Mucosa of rectum (tissue), 2 donors: ENCODE measurements around the gene RAB17.

Experiments
- H3K27ac ChIP-seq, 2 donors: one replicate each; pipeline ENCODE4 v1.7.0; 2013; ENCODE audit warnings: inconsistent platforms in 2 of 2, low read depth in 2 of 2, low read length in 2 of 2
- H3K27me3 ChIP-seq, 2 donors: one replicate each; pipeline ENCODE4 v1.7.0; 2013; ENCODE audit warnings: low read length in 2 of 2; ENCODE audit not compliant: control insufficient read depth in 2 of 2, insufficient read depth in 2 of 2
- H3K36me3 ChIP-seq, 2 donors: one replicate each; pipeline ENCODE4 v1.7.0; 2013; ENCODE audit warnings: low read length in 2 of 2; ENCODE audit not compliant: control insufficient read depth in 2 of 2, insufficient read depth in 2 of 2
- H3K4me1 ChIP-seq, 2 donors: one replicate each; pipeline ENCODE4 v1.7.0; 2013; ENCODE audit warnings: low read length in 2 of 2, mild to moderate bottlenecking in 1 of 2; ENCODE audit not compliant: control insufficient read depth in 2 of 2, insufficient read depth in 2 of 2
- H3K4me3 ChIP-seq, 2 donors: one replicate each; pipeline ENCODE4 v1.7.0; 2013; ENCODE audit warnings: low read length in 2 of 2
- H3K9ac ChIP-seq, 2 donors: one replicate each; pipeline ENCODE4 v1.7.0; 2013; ENCODE audit warnings: low read length in 2 of 2, low read depth in 1 of 2, mild to moderate bottlenecking in 1 of 2
- H3K9me3 ChIP-seq, 2 donors: one replicate each; pipeline ENCODE4 v1.7.0; 2013; ENCODE audit warnings: low read length in 2 of 2; ENCODE audit not compliant: control insufficient read depth in 2 of 2
- donor health status: healthy.
- donor health status: Normal muscosa, but diverticular disease.

RAB17 gene

GRCh38 chr2:237569896-237570295 is 20.6 kb downstream of the RAB17 start:
- no peak overlapping the region for H3K27ac ChIP-seq
- H3K4me1 ChIP-seq, result peaks cover 6 to 11% of the 10 kb centered on the region in 2 donors
- H3K4me3 ChIP-seq, result no peak overlapping the region
- H3K27me3 ChIP-seq, result no peaks in the 10 kb centered on the region
- H3K9me3 ChIP-seq, result no peaks in the 10 kb centered on the region
- H3K36me3 ChIP-seq, result no peaks in the 10 kb centered on the region
- H3K9ac ChIP-seq, result no peak overlapping the region

GRCh38 chr2:237569041-237569440 is 21.5 kb downstream of the RAB17 start:
- Histone ChIP-seq H3K9ac (no peak overlapping the region), H3K27ac (no peak overlapping the region), H3K27me3 (no peaks in the 10 kb centered on the region), H3K4me1 (peaks cover 6 to 11% of the 10 kb centered on the region in 2 donors), H3K9me3 (no peaks in the 10 kb centered on the region), H3K36me3 (no peaks in the 10 kb centered on the region), H3K4me3 (no peak overlapping the region)

- Histone ChIP-seq H3K4me1 (peaks cover 6 to 11% of the 10 kb centered on the region in 2 donors), H3K27me3 (no peaks in the 10 kb centered on the region), H3K36me3 (no peaks in the 10 kb centered on the region), H3K27ac (no peak overlapping the region), H3K4me3 (no peak overlapping the region), H3K9me3 (no peaks in the 10 kb centered on the region), H3K9ac (no peak overlapping the region)
These were observed 22.3 kb downstream of the RAB17 start for GRCh38 chr2:237568121-237568660.

GRCh38 chr2:237567276-237568029 is 23.1 kb downstream of the RAB17 start:
- no peak overlapping the region for H3K4me3 ChIP-seq
- H3K4me1 ChIP-seq, result peaks cover 6 to 7% of the 10 kb centered on the region in 2 donors
- H3K36me3 ChIP-seq, result no peaks in the 10 kb centered on the region
- no peak overlapping the region for H3K9ac ChIP-seq
- H3K27ac ChIP-seq, result no peak overlapping the region
- no peaks in the 10 kb centered on the region for H3K27me3 ChIP-seq
- no peaks in the 10 kb centered on the region for H3K9me3 ChIP-seq

GRCh38 chr2:237566401-237567235 is 23.9 kb downstream of the RAB17 start, which contains the start of gene PRLH:
PRLH (plus strand) TSS chr2:237566574; CDS start chr2:237566574, 0 bp downstream.
- Histone ChIP-seq H3K36me3 (no peaks in the 10 kb centered on the region), H3K27me3 (no peaks in the 10 kb centered on the region), H3K27ac (no peak within 1 kb of the TSS), H3K4me1 (no peaks in the 10 kb centered on the region), H3K4me3 (no peak within 1 kb of the TSS), H3K9ac (no peak within 1 kb of the TSS), H3K9me3 (no peaks in the 10 kb centered on the region)

GRCh38 chr2:237565974-237566373 is 24.6 kb downstream of the RAB17 start:
- Histone ChIP-seq H3K36me3 (no peaks in the 10 kb centered on the region), H3K27ac (no peak overlapping the region), H3K4me3 (no peak overlapping the region), H3K4me1 (no peaks in the 10 kb centered on the region), H3K9me3 (no peaks in the 10 kb centered on the region), H3K27me3 (no peaks in the 10 kb centered on the region), H3K9ac (no peak overlapping the region)

- H3K4me3 ChIP-seq, result no peak overlapping the region
- no peaks in the 10 kb centered on the region for H3K27me3 ChIP-seq
- no peak overlapping the region for H3K9ac ChIP-seq
- H3K27ac ChIP-seq, result no peak overlapping the region
- no peaks in the 10 kb centered on the region for H3K9me3 ChIP-seq
- no peaks in the 10 kb centered on the region for H3K36me3 ChIP-seq
- H3K4me1 ChIP-seq, result no peaks in the 10 kb centered on the region
These were observed 25.9 kb downstream of the RAB17 start for GRCh38 chr2:237564526-237565131.

- no peaks in the 10 kb centered on the region for H3K9me3 ChIP-seq
- no peaks in the 10 kb centered on the region for H3K27me3 ChIP-seq
- no peaks in the 10 kb centered on the region for H3K4me1 ChIP-seq
- no peak overlapping the region for H3K4me3 ChIP-seq
- no peaks in the 10 kb centered on the region for H3K36me3 ChIP-seq
- H3K9ac ChIP-seq, result no peak overlapping the region
- no peak overlapping the region for H3K27ac ChIP-seq
These were observed 26.7 kb downstream of the RAB17 start for GRCh38 chr2:237563816-237564215.

GRCh38 chr2:237561221-237561620 is 29.3 kb downstream of the RAB17 start:
- Histone ChIP-seq H3K27ac (no peak overlapping the region), H3K4me1 (no peaks in the 10 kb centered on the region), H3K36me3 (peaks cover 0 to under 1% of the 10 kb centered on the region in 2 donors), H3K9me3 (no peaks in the 10 kb centered on the region), H3K4me3 (no peak overlapping the region), H3K9ac (no peak overlapping the region), H3K27me3 (no peaks in the 10 kb centered on the region)
